GM12878 (cell line): Measurements from ENCODE around the gene DNAH9. TPM values are rescaled to one million over a fixed set of nuclear protein-coding genes. Genes with fewer than 3 reads are reported as not detected.

Experiments used
- ATAC-seq: fragments of 200-7000 bp; cut with Tn5 transposase; 3 replicates; pipeline ENCODE4 v1.9.1; 2020; ENCODE audit warnings: mild to moderate bottlenecking, moderate library complexity
- BruUV-seq: library from RNA; stranded (reverse); fragments of 400-500 nt; replicated peaks from 2 replicates; lab custom pipeline; 2021; lab: Mats Ljungman, UMichigan
- CTCF ChIA-PET: fragments of 300-600 bp; sonication (Branson Sonifier 250); formaldehyde crosslinking; extraction: SDS; loops from one replicate; lab custom pipeline; 2021; ENCODE audit warnings: inconsistent platforms; lab: Yijun Ruan, JAX
- POLR2A ChIA-PET: fragments of 350-600 bp; formaldehyde crosslinking; extraction: SDS; loops from one replicate; lab custom pipeline; 2021; ENCODE audit warnings: inconsistent platforms; lab: Charles Lee
- RAD21 ChIA-PET: fragments of 300-600 bp; sonication (Branson Sonifier 250); formaldehyde crosslinking; loops from one replicate; lab custom pipeline; 2023; ENCODE audit warnings: antibody characterized with exemption; ENCODE audit not compliant: unreplicated experiment; lab: Charles Lee
- SMC1A ChIA-PET: fragments of 300-600 bp; sonication (Branson Sonifier 250); formaldehyde crosslinking; loops from one replicate; lab custom pipeline; 2023; ENCODE audit not compliant: unreplicated experiment, uncharacterized antibody; lab: Charles Lee
- DNase-seq: peaks from one replicate; pipeline ENCODE4 v3.0.0-alpha.2; 2011; ENCODE audit warnings: low read depth, low spot score
- FAIRE-seq: peaks from 3 replicates; lab custom pipeline; 2011; peaks lifted over from hg19 to GRCh38; lab: Jason Lieb, UNC
- H2AFZ ChIP-seq: 2 replicates; pipeline ENCODE4 v1.6.0; 2011; ENCODE audit warnings: low read depth, low read length, control low read depth; ENCODE audit not compliant: control insufficient read depth
- H3K27ac ChIP-seq: 2 replicates; pipeline ENCODE4 v1.5.1; 2011; ENCODE audit warnings: control low read depth; ENCODE audit not compliant: control insufficient read depth, insufficient read depth
- H3K27me3 ChIP-seq, 2 experiments: replicated peaks in 1 of 2; 2 replicates each; pipeline versions ENCODE4 v1.6.0 to v1.6.1; 2011; ENCODE audit warnings: low read length in 1 of 2; ENCODE audit not compliant: control insufficient read depth in 2 of 2, insufficient read depth in 2 of 2
- H3K36me3 ChIP-seq, 2 experiments: 2 replicates each; pipeline ENCODE4 v1.5.1; 2011; ENCODE audit warnings: low read length in 1 of 2; ENCODE audit not compliant: control insufficient read depth in 2 of 2, insufficient read depth in 2 of 2
- H3K4me1 ChIP-seq: 2 replicates; pipeline ENCODE4 v1.6.1; 2011; ENCODE audit warnings: mild to moderate bottlenecking, low read length, moderate library complexity, mixed read lengths; ENCODE audit not compliant: control insufficient read depth, insufficient read depth
- H3K4me2 ChIP-seq: 2 replicates; pipeline ENCODE4 v1.6.0; 2011; ENCODE audit warnings: control low read depth; ENCODE audit not compliant: control insufficient read depth, insufficient read depth
- H3K4me3 ChIP-seq: fragments of 200-600 bp; sonication (generic); 2 replicates; pipeline ENCODE4 v1.5.1; 2016
- H3K79me2 ChIP-seq: 2 replicates; pipeline ENCODE4 v1.6.0; 2011; ENCODE audit warnings: low read length; ENCODE audit not compliant: control insufficient read depth, insufficient read depth
- H3K9ac ChIP-seq: 2 replicates; pipeline ENCODE4 v1.8.0; 2011; ENCODE audit warnings: low read length, control low read depth, mixed read lengths; ENCODE audit not compliant: control insufficient read depth, insufficient read depth
- H3K9me3 ChIP-seq: replicated peaks from 3 replicates; pipeline ENCODE4 v1.5.1; 2011; ENCODE audit warnings: mild to moderate bottlenecking, low read length; ENCODE audit not compliant: control insufficient read depth, insufficient read depth
- H4K20me1 ChIP-seq: 2 replicates; pipeline ENCODE4 v1.6.0; 2011; ENCODE audit not compliant: control insufficient read depth, insufficient read depth
- CHD2 ChIP-seq: IDR thresholded peaks from 2 replicates; pipeline ENCODE4 v1.6.1; 2011; ENCODE audit warnings: low read depth, low read length, improper control_type of control experiment, borderline replicate concordance
- CTCF ChIP-seq, 3 experiments: IDR thresholded peaks in 2 of 3; conservative IDR thresholded peaks in 1 of 3; 2 replicates each; pipeline ENCODE4 v1.5.1; 2011; ENCODE audit warnings: low read depth in 3 of 3, low read length in 3 of 3, mild to moderate bottlenecking in 3 of 3, control low read depth in 2 of 3, moderate library complexity in 2 of 3, inconsistent platforms in 1 of 3, mixed read lengths in 1 of 3; ENCODE audit not compliant: control insufficient read depth in 2 of 3, insufficient read depth in 1 of 3; ENCODE audit errors: extremely low read depth in 1 of 3
- E2F8 ChIP-seq: fragments of 450-650 bp; IDR thresholded peaks from 2 replicates; pipeline ENCODE4 v1.6.1; 2018; ENCODE audit warnings: mild to moderate bottlenecking, low read depth, moderate library complexity; ENCODE audit not compliant: partially characterized antibody
- EZH2 ChIP-seq: IDR thresholded peaks from 2 replicates; pipeline ENCODE4 v1.6.1; 2012; ENCODE audit warnings: low read depth, mild to moderate bottlenecking, control low read depth, inconsistent platforms, low read length, borderline replicate concordance; ENCODE audit not compliant: control insufficient read depth
- HDAC2 ChIP-seq: fragments of 200-600 bp; sonication (generic); IDR thresholded peaks from 2 replicates; pipeline ENCODE4 v1.6.1; 2017
- MYB ChIP-seq: fragments of 150-350 bp; IDR thresholded peaks from 2 replicates; pipeline ENCODE4 v1.6.1; 2014; ENCODE audit warnings: mild to moderate bottlenecking, low read depth, low read length, borderline replicate concordance
- NR2C1 ChIP-seq: fragments of 450-650 bp; IDR thresholded peaks from 2 replicates; pipeline ENCODE4 v1.6.1; 2017; ENCODE audit warnings: antibody characterized with exemption, mild to moderate bottlenecking, moderate library complexity
- RB1 ChIP-seq: fragments of 450-650 bp; formaldehyde crosslinking; IDR thresholded peaks from 2 replicates; pipeline ENCODE4 v1.6.1; 2017; ENCODE audit warnings: mild to moderate bottlenecking, borderline replicate concordance
- SIX5 ChIP-seq: IDR thresholded peaks from 2 replicates; pipeline ENCODE4 v1.6.1; 2011; ENCODE audit warnings: mild to moderate bottlenecking, low read depth, low read length, moderate library complexity; ENCODE audit not compliant: severe bottlenecking
- WRNIP1 ChIP-seq: IDR thresholded peaks from 2 replicates; pipeline ENCODE4 v1.6.1; 2011; ENCODE audit warnings: low read depth, low read length, improper control_type of control experiment, borderline replicate concordance
- ZSCAN29 ChIP-seq: fragments of 450-650 bp; IDR thresholded peaks from 2 replicates; pipeline ENCODE4 v1.6.1; 2017; ENCODE audit warnings: mild to moderate bottlenecking, moderate library complexity
- WGBS: methylation state at CpG from one replicate; pipeline ENCODE4 v1.1.6; 2016; ENCODE audit warnings: low lambda C conversion rate; ENCODE audit not compliant: insufficient replicate concordance, insufficient coverage; ENCODE audit errors: missing lambda C conversion rate; 5-methylcytosine and 5-hydroxymethylcytosine counted together
- in situ Hi-C: fragments of 300-500 bp; cut with MboI; formaldehyde crosslinking; loops from 9 replicates; pipeline ENCODE4 v1.14.3; 2018; ENCODE audit warnings: mixed read lengths
- intact Hi-C: fragments of 100-400 bp; cut with micrococcal nuclease; formaldehyde crosslinking; loops from one replicate; pipeline ENCODE4 v1.14.2; 2022; ENCODE audit not compliant: unreplicated experiment
- polyA plus RNA-seq, 11 experiments: library from polyadenylated mRNA; depleted of rRNA in 4 of 11; unstranded in 6 of 11; stranded (reverse) in 5 of 11; fragments of >200 nt; fragmentation: Nextera tagmentation in 4 of 11; fragmentation: Illumina TruSeq in 1 of 11; extraction: Ambion mirVana in 4 of 11; extraction: Trizol in 1 of 11; gene quantifications; 1 replicate in 1 of 11; 2 replicates in 10 of 11; pipeline versions ENCODE4 v1.2.1 to v1.2.3, GENCODE V29; 2011 to 2016; ENCODE audit warnings: inconsistent platforms in 2 of 11, missing spikeins in 2 of 11, low read depth in 1 of 11
- total RNA-seq, 4 experiments: library from RNA; depleted of rRNA in 3 of 4; stranded (reverse); fragments of >200 nt in 3 of 4; fragmentation: Illumina TruSeq in 1 of 4; extraction: Trizol in 1 of 4; gene quantifications; 2 replicates each; pipeline versions ENCODE4 v1.2.1 to v1.2.3, GENCODE V29; 2013 to 2021

DNAH9 gene
- total and polyA plus RNA-seq, 10 of the 15 experiments (the other 5 are each of a cell fraction or from before 2014, with no cell fraction given) = 0.10 to 0.40 (median 0.19) TPM; not detected in 7

- ATAC-seq (no peak), FAIRE-seq (no peak)
- in situ Hi-C loops = no loop called here
- CTCF ChIA-PET = interaction anchor here (0.9 to 1.0 kb wide), 2 partner anchors 27 to 138 kb away, joined by 3 to 4 read pairs; no protein-coding TSS in a partner anchor
- Histone ChIP-seq H3K9ac (no peak overlapping the region), H3K4me2 (no peak overlapping the region)
- BruUV-seq = no TSS peak
- TF ChIP-seq SIX5 (no peak), CHD2 (no peak), RB1 (no peak)
- TF ChIP-seq, all 136 proteins: peak for 0
- Histone ChIP-seq H3K27ac (no peak overlapping the region), H2AFZ (no peak overlapping the region), H3K4me3 (no peak overlapping the region), H4K20me1 (no peaks in the 10 kb centered on the region), H3K79me2 (no peaks in the 10 kb centered on the region), H3K9me3 (no peaks in the 10 kb centered on the region; the same call in 2 of the 3 replicates), H3K27me3 (no peaks in the 10 kb centered on the region), H3K36me3 (no peaks in the 10 kb centered on the region), H3K4me1 (no peaks in the 10 kb centered on the region)
- DNase-seq = no peak
- RAD21 ChIA-PET = no interaction called here
- intact Hi-C loops = no loop called here
- POLR2A ChIA-PET = no interaction called here
- SMC1A ChIA-PET = no interaction called here
- WGBS = 55% methylated on average over 8 of the region's 8 CpGs
These were observed 199.5 kb downstream of the DNAH9 start for GRCh38 chr17:11797803-11798202.

- no peaks in the 10 kb centered on the region for H3K27me3 ChIP-seq
- H3K4me3 ChIP-seq = no peak overlapping the region
- H3K9me3 ChIP-seq = no peaks in the 10 kb centered on the region
- H3K36me3 ChIP-seq = no peaks in the 10 kb centered on the region
- WGBS = 51% methylated on average over 9 of the region's 9 CpGs
- FAIRE-seq (no peak), DNase-seq (no peak), ATAC-seq (no peak)
- ChIA-PET CTCF (no interaction called here), SMC1A (no interaction called here), POLR2A (no interaction called here), RAD21 (no interaction called here)
- no peaks in the 10 kb centered on the region for H4K20me1 ChIP-seq
- no peak overlapping the region for H3K4me2 ChIP-seq
- intact Hi-C loops (no loop called here), in situ Hi-C loops (loop anchor here (10.0 kb wide), 1 partner anchor 69 kb away; no protein-coding TSS in a partner anchor)
- no peaks in the 10 kb centered on the region for H3K4me1 ChIP-seq
- BruUV-seq = no TSS peak
- H3K27ac ChIP-seq = no peak overlapping the region
- no peak overlapping the region for H3K9ac ChIP-seq
- no peaks in the 10 kb centered on the region for H3K79me2 ChIP-seq
- no peak overlapping the region for H2AFZ ChIP-seq
- no peak for TF ChIP-seq ZSCAN29
- no peak for TF ChIP-seq MYB
- TF ChIP-seq WRNIP1 = no peak
- no peak for TF ChIP-seq HDAC2
- no peak for TF ChIP-seq CTCF (IDR thresholded peaks at IDR 0.05 in 2 of 3, conservative IDR thresholded peaks at IDR 0.05 in 1 of 3; ENCODE audit: control insufficient read depth in 2 of 3, extremely low read depth in 1 of 3, insufficient read depth in 1 of 3, low read depth in 3 of 3, low read length in 3 of 3)
- no peak for TF ChIP-seq E2F8
- no peak for TF ChIP-seq NR2C1
- TF ChIP-seq EZH2 = no peak
These were observed 205.1 kb downstream of the DNAH9 start for GRCh38 chr17:11803231-11803969.
